ENCODE measurements around the gene VARS2.

DNA sequence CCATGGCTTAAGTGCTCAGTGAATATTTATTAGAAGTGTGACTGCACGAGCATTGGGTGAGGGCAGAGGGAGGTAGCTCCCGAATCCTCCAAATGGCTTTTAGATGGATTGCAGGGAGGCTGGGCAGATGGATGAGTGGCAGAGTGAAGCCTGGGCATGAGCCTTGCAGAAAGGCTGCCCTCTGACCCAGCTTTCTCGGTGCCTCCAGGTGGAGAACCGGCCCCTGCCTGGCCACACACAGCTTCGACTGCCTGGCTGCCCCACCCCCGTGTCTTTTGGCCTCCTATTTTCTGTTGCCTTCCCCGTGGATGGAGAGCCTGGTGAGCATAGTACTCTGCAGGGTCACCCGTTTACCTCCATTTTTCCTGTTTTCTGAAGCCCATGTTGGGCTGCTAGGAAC, 3.4 kb downstream of the VARS2 start:
- TF ChIP-seq EZH2phosphoT487 (IDR thresholded peaks at IDR 0.05; ENCODE audit: borderline replicate concordance): no peak
- TF ChIP-seq, protein P1, sequence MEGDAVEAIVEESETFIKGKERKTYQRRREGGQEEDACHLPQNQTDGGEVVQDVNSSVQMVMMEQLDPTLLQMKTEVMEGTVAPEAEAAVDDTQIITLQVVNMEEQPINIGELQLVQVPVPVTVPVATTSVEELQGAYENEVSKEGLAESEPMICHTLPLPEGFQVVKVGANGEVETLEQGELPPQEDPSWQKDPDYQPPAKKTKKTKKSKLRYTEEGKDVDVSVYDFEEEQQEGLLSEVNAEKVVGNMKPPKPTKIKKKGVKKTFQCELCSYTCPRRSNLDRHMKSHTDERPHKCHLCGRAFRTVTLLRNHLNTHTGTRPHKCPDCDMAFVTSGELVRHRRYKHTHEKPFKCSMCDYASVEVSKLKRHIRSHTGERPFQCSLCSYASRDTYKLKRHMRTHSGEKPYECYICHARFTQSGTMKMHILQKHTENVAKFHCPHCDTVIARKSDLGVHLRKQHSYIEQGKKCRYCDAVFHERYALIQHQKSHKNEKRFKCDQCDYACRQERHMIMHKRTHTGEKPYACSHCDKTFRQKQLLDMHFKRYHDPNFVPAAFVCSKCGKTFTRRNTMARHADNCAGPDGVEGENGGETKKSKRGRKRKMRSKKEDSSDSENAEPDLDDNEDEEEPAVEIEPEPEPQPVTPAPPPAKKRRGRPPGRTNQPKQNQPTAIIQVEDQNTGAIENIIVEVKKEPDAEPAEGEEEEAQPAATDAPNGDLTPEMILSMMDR (conservative IDR thresholded peaks at IDR 0.05; ENCODE audit: low read length): no peak

Measured in Loucy (cell line).